ENCODE data around the gene SCAMP4.

The SCAMP4 gene

GRCh38 chr19:1912760-1913505 lies 7.7 kb downstream of the SCAMP4 start:
- TF ChIP-seq POLR2AphosphoS5 (IDR thresholded peaks at IDR 0.05; ENCODE audit: low read depth, low read length) (no peak), TAF1 (IDR thresholded peaks at IDR 0.05; ENCODE audit: borderline replicate concordance, insufficient read depth, low read length) (no peak), FOXP2 (optimal IDR thresholded peaks at IDR 0.05; ENCODE audit: borderline replicate concordance, extremely low read depth, extremely low read length, insufficient read depth) (no peak), SIN3A (IDR thresholded peaks at IDR 0.05; ENCODE audit: borderline replicate concordance, insufficient read depth, low read length) (no peak), REST (IDR thresholded peaks at IDR 0.05; ENCODE audit: insufficient read depth in 1 of 2, low read depth in 2 of 2, low read length in 2 of 2) (no peak)

- TF ChIP-seq POLR2AphosphoS5 (IDR thresholded peaks at IDR 0.05; ENCODE audit: low read depth, low read length) (no peak), REST (IDR thresholded peaks at IDR 0.05; ENCODE audit: insufficient read depth in 1 of 2, low read depth in 2 of 2, low read length in 2 of 2) (no peak), FOXP2 (optimal IDR thresholded peaks at IDR 0.05; ENCODE audit: borderline replicate concordance, extremely low read depth, extremely low read length, insufficient read depth) (no peak), TAF1 (IDR thresholded peaks at IDR 0.05; ENCODE audit: borderline replicate concordance, insufficient read depth, low read length) (no peak)
Observed at GRCh38 chr19:1913781-1914577, 8.8 kb downstream of the SCAMP4 start.

GRCh38 chr19:1914826-1915341 lies 9.7 kb downstream of the SCAMP4 start:
- no peak for TF ChIP-seq POLR2AphosphoS5 (IDR thresholded peaks at IDR 0.05; ENCODE audit: low read depth, low read length)
- no peak for TF ChIP-seq FOXP2 (optimal IDR thresholded peaks at IDR 0.05; ENCODE audit: borderline replicate concordance, extremely low read depth, extremely low read length, insufficient read depth)
- no peak for TF ChIP-seq TAF1 (IDR thresholded peaks at IDR 0.05; ENCODE audit: borderline replicate concordance, insufficient read depth, low read length)
- TF ChIP-seq REST (IDR thresholded peaks at IDR 0.05; ENCODE audit: insufficient read depth in 1 of 2, low read depth in 2 of 2, low read length in 2 of 2), result no peak

- no peak for TF ChIP-seq POLR2AphosphoS5 (IDR thresholded peaks at IDR 0.05; ENCODE audit: low read depth, low read length)
- TF ChIP-seq SIN3A (IDR thresholded peaks at IDR 0.05; ENCODE audit: borderline replicate concordance, insufficient read depth, low read length), result no peak
- TF ChIP-seq FOXP2 (optimal IDR thresholded peaks at IDR 0.05; ENCODE audit: borderline replicate concordance, extremely low read depth, extremely low read length, insufficient read depth), result no peak
- no peak for TF ChIP-seq REST (IDR thresholded peaks at IDR 0.05; ENCODE audit: insufficient read depth in 1 of 2, low read depth in 2 of 2, low read length in 2 of 2)
- TF ChIP-seq TAF1 (IDR thresholded peaks at IDR 0.05; ENCODE audit: borderline replicate concordance, insufficient read depth, low read length), result no peak
Observed at GRCh38 chr19:1917146-1917545, 11.9 kb downstream of the SCAMP4 start.
